Erythroblast (primary cell): ENCODE measurements around the gene CSF2.

Experiments used
- DNase-seq, 2 experiments: peaks; one replicate each; lab custom pipeline; 2025; lab: John Stamatoyannopoulos, UW
- GATA1 ChIP-seq: IDR thresholded peaks from 2 replicates; pipeline ENCODE4 v1.6.1; 2011; ENCODE audit warnings: low read depth, mild to moderate bottlenecking, control low read depth, low read length, moderate library complexity
- POLR2A ChIP-seq: IDR thresholded peaks from 2 replicates; pipeline ENCODE4 v1.6.1; 2011; ENCODE audit warnings: mild to moderate bottlenecking, low read length

Gene CSF2

DNA sequence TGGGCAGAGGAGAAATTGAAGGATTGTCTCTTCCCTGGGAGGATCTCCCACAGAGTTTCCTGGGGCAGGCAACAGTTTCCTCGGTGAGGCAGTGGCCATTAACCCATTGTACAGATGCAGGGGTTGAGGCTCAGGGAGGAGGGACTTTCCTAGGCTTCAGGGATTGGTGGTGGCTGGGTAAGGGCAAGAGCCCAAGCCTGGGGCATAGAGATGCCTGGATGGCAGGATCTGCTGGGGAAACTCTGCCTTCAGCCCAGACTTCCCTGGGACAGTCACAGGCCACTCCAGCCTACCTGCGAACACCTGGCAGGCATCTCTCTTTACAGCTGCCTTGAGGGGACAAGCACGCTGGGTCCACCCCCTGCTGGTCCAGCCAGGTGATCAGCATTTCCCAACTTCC lies 3.6 kb upstream of the CSF2 start:
- no peak for DNase-seq

DNA sequence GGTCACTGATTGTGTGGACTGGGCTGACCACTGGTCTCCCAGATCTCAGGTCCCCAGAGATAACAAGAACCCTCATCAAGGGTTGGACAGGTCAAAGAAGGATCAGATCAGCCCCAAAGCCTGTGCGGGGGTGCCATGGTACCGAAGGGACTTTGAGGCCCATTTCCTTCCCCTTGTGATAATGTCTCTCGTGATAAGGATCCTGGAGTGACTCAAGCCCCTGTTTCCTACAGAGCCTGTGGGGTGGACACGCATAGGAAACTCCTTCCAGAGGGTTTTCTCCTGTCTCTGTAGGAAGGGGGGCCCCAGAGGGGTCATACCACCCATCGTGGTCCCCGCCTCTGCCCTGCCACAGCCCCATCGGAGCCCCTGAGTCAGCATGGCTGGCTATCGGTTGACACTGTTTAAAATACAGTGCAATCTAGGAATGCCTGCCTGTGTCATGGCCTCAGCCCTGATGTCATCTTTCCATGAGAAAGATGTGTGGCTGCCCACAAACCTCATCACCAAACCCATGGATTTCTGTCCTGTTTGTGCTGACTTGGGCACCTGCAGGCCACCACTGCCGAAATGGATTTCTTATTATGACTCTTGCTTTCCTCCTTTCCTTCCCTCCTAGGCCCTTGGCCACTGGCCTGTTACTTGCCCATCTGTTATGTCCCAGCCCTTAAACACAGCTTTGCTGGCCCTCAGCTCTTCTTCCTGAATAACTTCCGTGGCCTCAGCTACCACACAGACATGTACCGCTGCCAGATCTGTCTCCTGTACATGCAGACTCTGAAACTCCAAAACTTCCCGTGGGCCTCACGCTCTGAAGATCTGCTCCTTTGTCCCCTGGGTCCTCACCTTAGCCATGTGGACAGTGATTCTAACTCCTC lies 2.9 kb upstream of the CSF2 start:
- DNase-seq, result peak; percentile 18 to 56
- TF ChIP-seq GATA1 (no peak), POLR2A (no peak)

More for the DNA sequence above, 3.6 kb upstream of the CSF2 start:
- TF ChIP-seq GATA1 (no peak), POLR2A (no peak)

DNA sequence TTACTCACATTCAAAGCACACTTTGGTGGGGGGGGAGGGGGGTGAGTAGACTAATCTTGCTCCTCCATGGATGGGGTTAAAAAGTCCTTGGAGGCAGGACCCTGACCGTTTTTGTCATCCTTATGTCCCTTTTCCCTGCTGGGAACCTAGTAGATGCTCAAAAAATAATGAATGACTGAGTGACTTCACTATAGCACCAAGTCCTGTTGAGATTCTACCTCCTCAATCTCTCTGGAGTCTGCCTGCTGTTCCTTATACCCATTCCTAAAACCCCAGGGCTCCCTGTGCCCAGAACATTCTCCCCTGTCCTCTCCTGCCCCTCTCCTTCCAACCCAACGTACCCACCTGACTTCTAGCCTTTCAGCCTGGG lies 2.3 kb upstream of the CSF2 start:
- DNase-seq, result no peak
- no peak for TF ChIP-seq GATA1
- TF ChIP-seq POLR2A, result no peak

DNA sequence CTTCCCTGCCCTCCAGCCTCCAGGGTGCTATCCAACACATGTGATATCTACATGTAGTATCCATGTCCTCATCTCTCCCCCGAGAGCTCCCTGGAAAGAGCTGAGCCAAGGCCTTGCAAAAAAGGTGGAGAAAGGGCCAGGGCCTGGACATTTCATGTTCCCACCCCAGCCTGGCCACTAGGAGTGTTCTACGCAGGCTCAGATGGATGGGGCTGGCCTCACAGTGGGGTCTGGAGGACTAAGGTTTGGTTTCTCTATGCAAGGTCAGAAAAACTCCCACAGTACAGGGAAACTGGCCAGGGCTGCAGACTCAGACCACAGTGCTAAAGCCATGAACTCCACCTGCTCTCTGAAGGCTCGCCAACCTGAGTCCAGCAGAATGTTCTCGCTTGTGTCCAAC lies 1.5 kb upstream of the CSF2 start:
- no peak for DNase-seq
- no peak for TF ChIP-seq GATA1
- TF ChIP-seq POLR2A, result no peak

DNA sequence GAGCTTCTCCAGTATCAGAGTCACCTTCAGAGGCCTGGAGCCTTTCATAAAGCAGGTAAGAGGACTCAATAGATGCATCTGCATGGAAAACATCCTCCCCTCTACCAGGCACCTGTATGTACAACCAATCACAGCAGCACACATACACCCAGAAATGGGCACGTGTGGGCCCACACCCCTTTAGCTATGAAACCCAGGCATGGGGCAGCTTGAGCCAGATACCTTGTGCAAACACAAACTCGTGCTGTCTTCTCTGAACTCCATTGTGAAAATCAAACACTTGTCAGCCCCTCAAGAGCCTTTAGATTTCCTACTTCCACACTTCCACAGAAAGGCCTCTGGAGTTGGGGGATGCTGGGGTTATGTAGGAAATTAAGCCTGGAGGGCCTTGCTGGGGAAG lies 1.1 kb upstream of the CSF2 start:
- TF ChIP-seq POLR2A, result no peak
- TF ChIP-seq GATA1, result no peak

DNA sequence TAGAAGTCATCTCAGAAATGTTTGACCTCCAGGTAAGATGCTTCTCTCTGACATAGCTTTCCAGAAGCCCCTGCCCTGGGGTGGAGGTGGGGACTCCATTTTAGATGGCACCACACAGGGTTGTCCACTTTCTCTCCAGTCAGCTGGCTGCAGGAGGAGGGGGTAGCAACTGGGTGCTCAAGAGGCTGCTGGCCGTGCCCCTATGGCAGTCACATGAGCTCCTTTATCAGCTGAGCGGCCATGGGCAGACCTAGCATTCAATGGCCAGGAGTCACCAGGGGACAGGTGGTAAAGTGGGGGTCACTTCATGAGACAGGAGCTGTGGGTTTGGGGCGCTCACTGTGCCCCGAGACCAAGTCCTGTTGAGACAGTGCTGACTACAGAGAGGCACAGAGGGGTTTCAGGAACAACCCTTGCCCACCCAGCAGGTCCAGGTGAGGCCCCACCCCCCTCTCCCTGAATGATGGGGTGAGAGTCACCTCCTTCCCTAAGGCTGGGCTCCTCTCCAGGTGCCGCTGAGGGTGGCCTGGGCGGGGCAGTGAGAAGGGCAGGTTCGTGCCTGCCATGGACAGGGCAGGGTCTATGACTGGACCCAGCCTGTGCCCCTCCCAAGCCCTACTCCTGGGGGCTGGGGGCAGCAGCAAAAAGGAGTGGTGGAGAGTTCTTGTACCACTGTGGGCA lies 642 bp downstream of the CSF2 start:
- TF ChIP-seq POLR2A (no peak), GATA1 (no peak)
- DNase-seq, result no peak

More for the DNA sequence above, 1.1 kb upstream of the CSF2 start:
- no peak for DNase-seq

DNA sequence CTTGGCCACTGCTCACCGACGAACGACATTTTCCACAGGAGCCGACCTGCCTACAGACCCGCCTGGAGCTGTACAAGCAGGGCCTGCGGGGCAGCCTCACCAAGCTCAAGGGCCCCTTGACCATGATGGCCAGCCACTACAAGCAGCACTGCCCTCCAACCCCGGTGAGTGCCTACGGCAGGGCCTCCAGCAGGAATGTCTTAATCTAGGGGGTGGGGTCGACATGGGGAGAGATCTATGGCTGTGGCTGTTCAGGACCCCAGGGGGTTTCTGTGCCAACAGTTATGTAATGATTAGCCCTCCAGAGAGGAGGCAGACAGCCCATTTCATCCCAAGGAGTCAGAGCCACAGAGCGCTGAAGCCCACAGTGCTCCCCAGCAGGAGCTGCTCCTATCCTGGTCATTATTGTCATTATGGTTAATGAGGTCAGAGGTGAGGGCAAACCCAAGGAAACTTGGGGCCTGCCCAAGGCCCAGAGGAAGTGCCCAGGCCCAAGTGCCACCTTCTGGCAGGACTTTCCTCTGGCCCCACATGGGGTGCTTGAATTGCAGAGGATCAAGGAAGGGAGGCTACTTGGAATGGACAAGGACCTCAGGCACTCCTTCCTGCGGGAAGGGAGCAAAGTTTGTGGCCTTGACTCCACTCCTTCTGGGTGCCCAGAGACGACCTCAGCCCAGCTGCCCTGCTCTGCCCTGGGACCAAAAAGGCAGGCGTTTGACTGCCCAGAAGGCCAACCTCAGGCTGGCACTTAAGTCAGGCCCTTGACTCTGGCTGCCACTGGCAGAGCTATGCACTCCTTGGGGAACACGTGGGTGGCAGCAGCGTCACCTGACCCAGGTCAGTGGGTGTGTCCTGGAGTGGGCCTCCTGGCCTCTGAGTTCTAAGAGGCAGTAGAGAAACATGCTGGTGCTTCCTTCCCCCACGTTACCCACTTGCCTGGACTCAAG lies 1.5 kb downstream of the CSF2 start:
- no peak for TF ChIP-seq POLR2A
- no peak for TF ChIP-seq GATA1
- no peak for DNase-seq

DNA sequence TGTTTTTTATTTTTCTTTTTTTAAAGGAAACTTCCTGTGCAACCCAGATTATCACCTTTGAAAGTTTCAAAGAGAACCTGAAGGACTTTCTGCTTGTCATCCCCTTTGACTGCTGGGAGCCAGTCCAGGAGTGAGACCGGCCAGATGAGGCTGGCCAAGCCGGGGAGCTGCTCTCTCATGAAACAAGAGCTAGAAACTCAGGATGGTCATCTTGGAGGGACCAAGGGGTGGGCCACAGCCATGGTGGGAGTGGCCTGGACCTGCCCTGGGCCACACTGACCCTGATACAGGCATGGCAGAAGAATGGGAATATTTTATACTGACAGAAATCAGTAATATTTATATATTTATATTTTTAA lies 2.1 kb downstream of the CSF2 start:
- DNase-seq, result no peak
- TF ChIP-seq POLR2A, result no peak
- no peak for TF ChIP-seq GATA1

DNA sequence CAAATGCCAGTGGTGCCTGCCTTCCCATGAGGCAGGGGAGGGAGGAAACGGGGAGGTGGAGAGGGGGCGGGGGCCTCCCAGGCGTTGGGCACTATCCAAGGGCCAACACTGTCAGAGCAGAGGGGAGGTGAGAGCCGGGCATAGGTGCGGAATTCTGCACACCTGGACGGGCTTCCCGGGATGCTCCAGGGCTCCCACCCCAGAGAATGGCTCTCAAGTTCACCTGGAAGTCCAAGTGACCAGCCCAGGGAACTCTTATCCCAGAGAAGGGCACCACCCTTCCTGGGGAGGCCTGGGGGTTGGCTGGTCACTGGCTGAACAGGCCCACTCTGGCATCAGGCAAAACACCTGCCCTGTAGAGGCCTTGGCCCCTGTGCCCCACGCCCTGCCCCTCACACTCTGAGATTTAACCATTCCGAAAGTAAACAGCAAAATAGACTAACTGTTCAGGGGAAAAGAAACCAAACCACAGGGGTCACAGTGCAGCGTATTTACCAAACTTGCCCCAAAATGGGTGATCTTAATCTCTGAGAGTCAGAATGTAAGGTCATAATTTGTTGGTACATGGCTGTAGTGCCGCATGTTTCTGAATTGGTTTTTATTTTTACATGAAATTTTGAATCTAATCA lies 2.7 kb downstream of the CSF2 start:
- no peak for DNase-seq
- TF ChIP-seq POLR2A, result no peak
- no peak for TF ChIP-seq GATA1

DNA sequence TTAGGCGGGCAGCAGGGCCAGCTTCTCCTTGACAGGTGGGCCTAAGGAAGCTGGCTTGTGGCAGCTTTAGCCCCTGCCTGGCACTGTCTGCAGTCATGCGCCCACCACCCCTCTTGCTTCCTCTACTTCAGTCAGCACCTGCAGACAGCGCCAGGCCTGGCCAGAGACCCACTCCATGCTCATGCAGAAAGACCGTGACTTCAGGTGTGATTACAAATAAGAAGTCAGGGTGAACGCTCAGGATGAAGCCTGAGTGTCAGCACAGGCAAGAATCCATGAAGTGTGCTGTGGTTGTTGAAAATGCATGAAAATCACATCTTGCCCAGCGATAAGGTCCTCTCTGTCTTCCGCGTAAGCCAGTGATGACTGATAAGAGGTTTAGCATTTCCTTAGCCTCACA lies 3.4 kb downstream of the CSF2 start:
- TF ChIP-seq GATA1 (no peak), POLR2A (no peak)

DNA sequence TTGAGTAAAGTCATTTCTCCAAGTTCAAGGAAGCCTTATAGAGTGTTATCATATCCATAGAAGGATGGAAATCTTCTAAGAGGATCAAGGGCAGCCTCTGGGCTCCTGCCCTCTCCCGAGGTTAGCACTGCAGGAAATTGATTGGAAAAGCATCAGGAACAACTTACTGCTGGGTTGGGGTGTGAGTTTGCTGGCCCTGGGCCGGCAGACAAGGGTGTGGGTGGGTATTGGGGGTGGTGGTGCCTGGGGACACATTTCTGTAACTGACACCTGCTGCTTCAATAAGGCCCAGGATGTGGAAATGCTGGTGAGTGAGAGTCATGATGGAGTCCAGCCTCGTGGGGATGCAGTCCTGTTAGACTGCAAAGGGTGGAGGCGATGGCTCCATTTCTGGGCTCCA lies 5.5 kb downstream of the CSF2 start:
- DNase-seq, result no peak

More for the DNA sequence above, 3.4 kb downstream of the CSF2 start:
- no peak for DNase-seq

DNA sequence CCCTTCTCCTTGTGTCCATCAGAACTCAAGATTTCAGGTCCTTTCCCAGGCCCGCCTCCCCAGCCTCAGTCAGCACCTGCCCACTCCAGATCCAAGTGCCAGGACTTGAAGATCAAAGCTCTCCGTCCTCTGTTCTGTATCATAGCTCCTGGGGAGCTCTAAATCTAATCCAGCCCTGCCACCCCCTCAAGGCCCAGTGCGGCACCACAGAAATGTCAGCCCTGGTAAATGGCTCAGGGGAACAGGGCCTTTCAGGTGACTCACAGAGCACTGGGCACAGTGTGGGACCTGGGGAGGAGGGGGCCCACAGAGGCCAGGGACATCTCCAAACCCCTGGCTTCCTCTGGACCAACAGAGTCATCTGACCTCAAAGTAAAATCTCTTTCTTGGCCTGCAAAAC lies 6.0 kb downstream of the CSF2 start:
- TF ChIP-seq GATA1 (no peak), POLR2A (no peak)
- DNase-seq, result no peak

More for the DNA sequence above, 5.5 kb downstream of the CSF2 start:
- TF ChIP-seq GATA1 (no peak), POLR2A (no peak)

DNA sequence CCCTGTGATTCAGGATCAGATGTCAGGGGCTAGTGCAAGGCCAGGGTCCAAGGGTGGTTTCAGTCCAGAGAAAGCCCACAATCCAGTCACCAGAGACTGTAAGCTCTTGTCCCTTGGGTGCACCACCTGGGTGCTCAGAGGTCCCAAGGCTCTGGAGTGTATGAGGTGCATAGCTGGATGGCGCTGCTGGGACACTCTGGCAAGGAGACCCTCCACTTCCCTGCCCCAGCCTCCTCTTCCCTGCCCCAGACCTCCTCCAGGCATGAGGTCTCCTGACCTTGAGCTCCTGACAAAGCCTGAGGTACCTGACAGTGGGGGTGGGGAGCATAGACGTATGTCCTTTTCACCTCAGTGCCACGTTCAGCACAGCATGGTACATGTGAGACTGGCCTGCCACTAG lies 7.0 kb downstream of the CSF2 start:
- no peak for DNase-seq
- TF ChIP-seq GATA1 (no peak), POLR2A (no peak)
